Ovary (tissue), 3 donors: ENCODE data around the gene PSMD13.

ENCODE experiments used
- POLR2A ChIP-seq: fragments of 450-650 bp; IDR thresholded peaks from one replicate; pipeline ENCODE4 v1.6.1; 2017; ENCODE audit warnings: antibody characterized with exemption, mild to moderate bottlenecking, moderate library complexity
- TF ChIP-seq, protein P1 (sequence below), 3 donors: fragments of 450-650 bp in 2 of 3; fragments of 200-600 bp in 1 of 3; IDR thresholded peaks; one replicate each; pipeline versions ENCODE4 v1.5.1 to v1.8.0; 2016 to 2022; ENCODE audit warnings: antibody characterized with exemption in 3 of 3, mild to moderate bottlenecking in 1 of 3
- donor health status: DM: no; HTN: no; CAD: no.

DNA sequence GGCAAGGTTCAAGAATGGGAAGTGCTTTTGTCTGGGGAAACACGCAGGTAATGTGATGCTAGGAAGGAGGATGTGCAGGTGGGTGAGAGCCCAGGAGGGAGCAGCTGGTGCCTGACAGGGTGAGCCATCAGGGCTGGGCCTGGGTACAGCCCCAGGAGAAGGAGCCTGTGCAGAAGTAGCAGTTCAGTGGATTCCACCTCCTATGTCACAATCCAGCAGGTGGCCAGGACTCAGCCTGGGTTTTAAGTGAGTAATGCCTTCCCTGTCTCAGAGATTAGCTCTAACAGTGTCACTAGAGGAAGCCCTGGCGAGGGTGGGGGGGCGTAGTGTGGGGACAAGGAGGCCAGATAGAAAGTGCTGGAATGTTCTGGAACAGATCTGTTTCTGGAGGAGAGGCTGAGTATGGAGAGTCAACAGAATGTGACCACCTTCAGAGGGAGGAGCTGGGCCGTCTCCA, 21.2 kb upstream of the PSMD13 start:
- TF ChIP-seq, protein P1, sequence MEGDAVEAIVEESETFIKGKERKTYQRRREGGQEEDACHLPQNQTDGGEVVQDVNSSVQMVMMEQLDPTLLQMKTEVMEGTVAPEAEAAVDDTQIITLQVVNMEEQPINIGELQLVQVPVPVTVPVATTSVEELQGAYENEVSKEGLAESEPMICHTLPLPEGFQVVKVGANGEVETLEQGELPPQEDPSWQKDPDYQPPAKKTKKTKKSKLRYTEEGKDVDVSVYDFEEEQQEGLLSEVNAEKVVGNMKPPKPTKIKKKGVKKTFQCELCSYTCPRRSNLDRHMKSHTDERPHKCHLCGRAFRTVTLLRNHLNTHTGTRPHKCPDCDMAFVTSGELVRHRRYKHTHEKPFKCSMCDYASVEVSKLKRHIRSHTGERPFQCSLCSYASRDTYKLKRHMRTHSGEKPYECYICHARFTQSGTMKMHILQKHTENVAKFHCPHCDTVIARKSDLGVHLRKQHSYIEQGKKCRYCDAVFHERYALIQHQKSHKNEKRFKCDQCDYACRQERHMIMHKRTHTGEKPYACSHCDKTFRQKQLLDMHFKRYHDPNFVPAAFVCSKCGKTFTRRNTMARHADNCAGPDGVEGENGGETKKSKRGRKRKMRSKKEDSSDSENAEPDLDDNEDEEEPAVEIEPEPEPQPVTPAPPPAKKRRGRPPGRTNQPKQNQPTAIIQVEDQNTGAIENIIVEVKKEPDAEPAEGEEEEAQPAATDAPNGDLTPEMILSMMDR (IDR thresholded peaks at IDR 0.05): no peak
- no peak for TF ChIP-seq POLR2A
